ENCODE measurements around the gene ZNRF4. TPM values are rescaled to one million over a fixed set of nuclear protein-coding genes. Genes with fewer than 3 reads are reported as not detected.

ZNRF4 gene
- total and polyA plus RNA-seq, 2 of the 8 experiments (the other 6 are each of a cell fraction or from before 2014, with no cell fraction given), result not detected

DNA sequence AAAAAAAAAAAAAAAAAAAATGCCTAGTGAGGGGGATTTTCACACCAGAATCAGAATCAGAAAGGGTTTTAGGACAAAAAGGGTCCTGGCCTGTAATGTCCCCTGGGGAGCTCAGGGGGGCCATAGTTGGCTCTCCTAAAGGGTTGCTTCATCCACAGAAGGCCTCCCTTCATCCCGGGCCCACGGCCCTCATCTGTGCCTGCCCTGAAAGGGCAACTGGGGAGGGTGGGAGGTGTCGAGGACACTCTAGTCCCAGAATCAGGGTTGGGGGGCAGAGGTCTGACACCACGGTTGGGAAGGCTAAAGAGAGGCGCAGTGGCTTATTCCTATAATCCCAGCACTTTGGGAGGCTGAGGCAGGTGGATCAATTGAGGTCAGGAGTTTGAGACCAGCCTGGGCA, 22.5 kb upstream of the ZNRF4 start:
- no peak overlapping the region for H2BK120ac ChIP-seq (replicated peaks; ENCODE audit: low read depth, low read length)
- H3K4me1 ChIP-seq (replicated peaks in 1 of 4; ENCODE audit: control insufficient read depth in 3 of 4, insufficient read depth in 4 of 4, low read length in 3 of 4), result peaks cover 2 to 9% (median 5%) of the 10 kb centered on the region in 4 experiments; a peak in 5 of 7 replicates
- POLR2A ChIA-PET (ENCODE audit: partially characterized antibody), result interaction anchor here (1.1 kb wide), 1 partner anchor 12 kb away, joined by 3 read pairs; no protein-coding TSS in a partner anchor
- H3K36me3 ChIP-seq (ENCODE audit: control insufficient read depth in 2 of 4, insufficient read depth in 4 of 4, low read length in 3 of 4), result no peaks in the 10 kb centered on the region
- no peak overlapping the region for H3K4me3 ChIP-seq (ENCODE audit: extremely low read depth in 1 of 4, insufficient read depth in 2 of 4, low read depth in 3 of 4, low read length in 4 of 4)
- H3K23me2 ChIP-seq (ENCODE audit: low read depth, low read length), result peaks cover 5% of the 10 kb centered on the region; the same call in 1 of the 2 replicates
- H4K5ac ChIP-seq (ENCODE audit: insufficient read length, low read depth, low read length), result no peak overlapping the region
- H3K23ac ChIP-seq (ENCODE audit: insufficient read length), result no peak overlapping the region
- H2BK12ac ChIP-seq (ENCODE audit: low read depth, low read length), result no peak overlapping the region
- no peak overlapping the region for H3K18ac ChIP-seq (ENCODE audit: extremely low read depth, low read length)
- no peak overlapping the region for H3K4ac ChIP-seq (replicated peaks; ENCODE audit: insufficient read length, low read depth, low read length)
- no peaks in the 10 kb centered on the region for H4K20me1 ChIP-seq (replicated peaks in 1 of 2; ENCODE audit: control insufficient read depth in 1 of 2, insufficient read depth in 2 of 2, low read length in 2 of 2)
- no peak overlapping the region for H2BK20ac ChIP-seq (ENCODE audit: low read length)
- H3K4me2 ChIP-seq (ENCODE audit: insufficient read depth in 1 of 2, low read depth in 2 of 2, low read length in 2 of 2), result no peak overlapping the region
- H2AK5ac ChIP-seq (ENCODE audit: low read depth, low read length), result no peak overlapping the region
- CTCF ChIA-PET (ENCODE audit: partially characterized antibody), result interaction anchor here (0.9 to 1.5 kb wide), 3 partner anchors 11 to 106 kb away, joined by 3 to 4 read pairs (median 4); no protein-coding TSS in a partner anchor
- H3K79me1 ChIP-seq (ENCODE audit: low read depth, low read length), result no peaks in the 10 kb centered on the region
- no peak overlapping the region for H2AFZ ChIP-seq (ENCODE audit: low read length)
- no peak overlapping the region for H3K56ac ChIP-seq (replicated peaks; ENCODE audit: insufficient read length, low read depth, low read length)
- no peak for FAIRE-seq
- H3K9me3 ChIP-seq (ENCODE audit: insufficient read depth in 2 of 2, low read depth in 1 of 2, low read length in 1 of 2), result no peaks in the 10 kb centered on the region
- WGBS, 2 experiments (ENCODE audit: extremely low coverage in 1 of 2, insufficient coverage in 1 of 2, insufficient read length in 1 of 2, insufficient replicate concordance in 2 of 2, low coverage in 1 of 2, low lambda C conversion rate in 2 of 2, missing lambda C conversion rate in 1 of 2), result 100% methylated on average over 2 of the region's 5 CpGs; no CpG with 5 or more reads in 1 of the 2 experiments
- peaks cover 0 to 5% (median 0%) of the 10 kb centered on the region in 4 experiments; a peak in 1 of 7 replicates for H3K27me3 ChIP-seq (replicated peaks in 1 of 4; ENCODE audit: control insufficient read depth in 3 of 4, extremely low read depth in 1 of 4, insufficient read depth in 3 of 4, low read length in 3 of 4)
- no peak overlapping the region for H4K8ac ChIP-seq (ENCODE audit: extremely low read depth, insufficient read depth, low read length)
- H4K91ac ChIP-seq (replicated peaks; ENCODE audit: insufficient read length, low read length), result no peak overlapping the region
- H2BK15ac ChIP-seq (ENCODE audit: low read length), result no peak overlapping the region
- no peak overlapping the region for H3K27ac ChIP-seq (ENCODE audit: low read depth, low read length)
- H3K14ac ChIP-seq (ENCODE audit: insufficient read length), result no peak overlapping the region
- H3K79me2 ChIP-seq (ENCODE audit: control insufficient read depth in 1 of 2, insufficient read depth in 2 of 2, low read length in 2 of 2), result no peaks in the 10 kb centered on the region
- H3K9ac ChIP-seq (replicated peaks in 1 of 4; ENCODE audit: extremely low read depth in 1 of 4, low read depth in 3 of 4, low read length in 3 of 4), result no peak overlapping the region
- no peak for DNase-seq (ENCODE audit: low read depth in 1 of 2, low spot score in 2 of 2)
- no peak overlapping the region for H2BK5ac ChIP-seq (ENCODE audit: low read depth, low read length)
- TF ChIP-seq HDAC2 (IDR thresholded peaks at IDR 0.05; ENCODE audit: borderline replicate concordance in 1 of 2, low read depth in 2 of 2, low read length in 2 of 2) (no peak), KDM5A (IDR thresholded peaks at IDR 0.05; ENCODE audit: low read length) (no peak), SUZ12 (IDR thresholded peaks at IDR 0.05; ENCODE audit: low read length) (no peak), ZNF274 (IDR thresholded peaks at IDR 0.05; ENCODE audit: borderline replicate concordance, extremely low read depth, low read length) (no peak), SAP30 (IDR thresholded peaks at IDR 0.05; ENCODE audit: insufficient read depth, insufficient replicate concordance, low read length) (no peak), RBBP5 (IDR thresholded peaks at IDR 0.05; ENCODE audit: borderline replicate concordance, low read depth, low read length) (no peak), KDM1A (IDR thresholded peaks at IDR 0.05; ENCODE audit: borderline replicate concordance, low read length) (no peak), CHD2 (IDR thresholded peaks at IDR 0.05; ENCODE audit: low read length) (no peak), RXRA (IDR thresholded peaks at IDR 0.05; ENCODE audit: insufficient read depth, low read depth, low read length) (no peak), CBX5 (IDR thresholded peaks at IDR 0.05; ENCODE audit: low read depth, low read length) (no peak), POU5F1 (IDR thresholded peaks at IDR 0.05; ENCODE audit: low read depth, low read length) (no peak), ASH2L (IDR thresholded peaks at IDR 0.05; ENCODE audit: low read length) (no peak)
- TF ChIP-seq, protein P1, sequence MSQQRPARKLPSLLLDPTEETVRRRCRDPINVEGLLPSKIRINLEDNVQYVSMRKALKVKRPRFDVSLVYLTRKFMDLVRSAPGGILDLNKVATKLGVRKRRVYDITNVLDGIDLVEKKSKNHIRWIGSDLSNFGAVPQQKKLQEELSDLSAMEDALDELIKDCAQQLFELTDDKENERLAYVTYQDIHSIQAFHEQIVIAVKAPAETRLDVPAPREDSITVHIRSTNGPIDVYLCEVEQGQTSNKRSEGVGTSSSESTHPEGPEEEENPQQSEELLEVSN (IDR thresholded peaks at IDR 0.05), result no peak
